ENCODE measurements around the gene DNAH7. TPM values are rescaled to one million over a fixed set of nuclear protein-coding genes. Genes with fewer than 3 reads are reported as not detected.

DNAH7 gene
- total and polyA plus RNA-seq, 12 donors, result 0.36 to 3.6 (median 1.4) TPM

DNA sequence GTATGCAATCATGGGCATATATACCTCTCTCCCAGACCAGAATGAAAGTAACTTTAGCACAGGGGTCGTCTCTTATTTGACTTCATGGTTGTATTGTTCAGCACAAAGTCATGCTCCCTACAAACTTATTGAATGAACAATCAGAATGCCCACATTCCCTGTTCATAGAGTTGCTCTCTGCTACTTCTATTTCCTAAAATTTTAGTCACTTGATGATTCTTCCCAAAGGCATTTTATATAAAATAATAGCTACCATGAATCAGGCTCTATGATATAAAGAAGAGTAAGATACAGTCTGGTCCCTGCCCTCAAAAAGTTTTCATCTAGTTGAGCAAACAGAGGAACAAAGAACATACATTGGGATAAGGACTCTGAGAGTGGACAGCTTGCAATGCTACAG lies 249.4 kb downstream of the DNAH7 start:
- no peaks in the 10 kb centered on the region for H3K9me3 ChIP-seq (replicated peaks in 1 of 3)
- no peak for DNase-seq
- intact Hi-C loops (cut with DNase I), result no loop called here
- 61 to 88% (median 75%) methylated on average over 1 of the region's 1 CpG for WGBS, 4 donors
- TF ChIP-seq, protein P1, sequence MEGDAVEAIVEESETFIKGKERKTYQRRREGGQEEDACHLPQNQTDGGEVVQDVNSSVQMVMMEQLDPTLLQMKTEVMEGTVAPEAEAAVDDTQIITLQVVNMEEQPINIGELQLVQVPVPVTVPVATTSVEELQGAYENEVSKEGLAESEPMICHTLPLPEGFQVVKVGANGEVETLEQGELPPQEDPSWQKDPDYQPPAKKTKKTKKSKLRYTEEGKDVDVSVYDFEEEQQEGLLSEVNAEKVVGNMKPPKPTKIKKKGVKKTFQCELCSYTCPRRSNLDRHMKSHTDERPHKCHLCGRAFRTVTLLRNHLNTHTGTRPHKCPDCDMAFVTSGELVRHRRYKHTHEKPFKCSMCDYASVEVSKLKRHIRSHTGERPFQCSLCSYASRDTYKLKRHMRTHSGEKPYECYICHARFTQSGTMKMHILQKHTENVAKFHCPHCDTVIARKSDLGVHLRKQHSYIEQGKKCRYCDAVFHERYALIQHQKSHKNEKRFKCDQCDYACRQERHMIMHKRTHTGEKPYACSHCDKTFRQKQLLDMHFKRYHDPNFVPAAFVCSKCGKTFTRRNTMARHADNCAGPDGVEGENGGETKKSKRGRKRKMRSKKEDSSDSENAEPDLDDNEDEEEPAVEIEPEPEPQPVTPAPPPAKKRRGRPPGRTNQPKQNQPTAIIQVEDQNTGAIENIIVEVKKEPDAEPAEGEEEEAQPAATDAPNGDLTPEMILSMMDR (IDR thresholded peaks at IDR 0.05), result no peak
- TF ChIP-seq POLR2A (IDR thresholded peaks at IDR 0.05), result no peak
- no peak overlapping the region for H3K4me3 ChIP-seq
- peaks cover 0 to 3% of the 10 kb centered on the region in 2 donors for H3K36me3 ChIP-seq (replicated peaks in 1 of 2)
- no peaks in the 10 kb centered on the region for H3K4me1 ChIP-seq (replicated peaks in 1 of 2)
- no peaks in the 10 kb centered on the region for H3K27me3 ChIP-seq
- H3K27ac ChIP-seq, result no peak overlapping the region

DNA sequence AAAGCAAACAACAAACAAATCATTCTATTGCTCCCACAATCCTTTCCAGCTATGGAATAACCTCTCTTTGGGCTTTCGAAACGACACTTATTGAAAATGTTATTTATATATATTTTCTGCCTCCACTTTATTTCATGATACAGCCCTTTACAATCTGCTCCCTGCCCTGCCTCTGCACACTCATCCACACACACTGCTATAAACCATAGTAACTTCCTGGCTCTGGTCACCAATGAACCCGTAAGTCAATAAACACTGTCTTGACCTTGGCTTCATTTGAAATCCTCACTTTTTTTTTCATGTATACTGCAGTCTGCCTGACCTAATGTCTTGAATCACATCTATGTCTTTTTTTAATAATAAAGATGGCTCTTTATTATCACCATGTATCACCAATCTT lies 250.1 kb downstream of the DNAH7 start:
- no peak overlapping the region for H3K4me3 ChIP-seq
- no peak for DNase-seq
- H3K36me3 ChIP-seq (replicated peaks in 1 of 2), result peaks cover 0 to 3% of the 10 kb centered on the region in 2 donors
- 68 to 75% (median 72%) methylated on average over 3 of the region's 3 CpGs for WGBS, 4 donors
- H3K27ac ChIP-seq, result no peak overlapping the region
- H3K27me3 ChIP-seq, result no peaks in the 10 kb centered on the region
- no peaks in the 10 kb centered on the region for H3K4me1 ChIP-seq (replicated peaks in 1 of 2)
- TF ChIP-seq, protein P1 (IDR thresholded peaks at IDR 0.05), result no peak
- no peak for TF ChIP-seq POLR2A (IDR thresholded peaks at IDR 0.05)
- no peaks in the 10 kb centered on the region for H3K9me3 ChIP-seq (replicated peaks in 1 of 3)
- intact Hi-C loops (cut with DNase I), result no loop called here

- H3K36me3 ChIP-seq (replicated peaks in 1 of 2), result peaks cover 0 to 3% of the 10 kb centered on the region in 2 donors
- no peak for DNase-seq
- no peak overlapping the region for H3K4me3 ChIP-seq
- H3K27me3 ChIP-seq, result no peaks in the 10 kb centered on the region
- TF ChIP-seq, protein P1 (IDR thresholded peaks at IDR 0.05), result no peak
- TF ChIP-seq POLR2A (IDR thresholded peaks at IDR 0.05), result no peak
- intact Hi-C loops (cut with DNase I), result no loop called here
- no peaks in the 10 kb centered on the region for H3K9me3 ChIP-seq (replicated peaks in 1 of 3)
- no peak overlapping the region for H3K27ac ChIP-seq
- H3K4me1 ChIP-seq (replicated peaks in 1 of 2), result no peaks in the 10 kb centered on the region
Measured at GRCh38 chr2:195818106-195818505, 250.5 kb downstream of the DNAH7 start.

DNA sequence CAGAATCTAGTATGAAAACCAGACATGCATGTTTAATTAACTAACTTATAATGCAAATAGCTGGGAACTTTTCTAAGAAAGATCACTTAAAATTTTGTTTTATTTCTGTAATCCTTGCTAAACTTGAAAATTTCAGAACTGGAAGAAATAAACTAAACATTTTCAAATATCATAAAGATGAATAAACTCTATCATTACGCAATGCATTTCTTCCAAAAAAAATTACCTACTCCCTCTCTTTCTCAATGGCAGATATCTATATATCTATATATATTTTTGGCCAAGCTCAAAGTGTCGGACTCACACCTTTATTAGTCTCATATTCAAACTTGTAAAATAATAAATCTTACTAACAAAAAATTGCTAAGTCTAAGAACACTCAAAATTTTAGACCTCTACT lies 253.6 kb downstream of the DNAH7 start:
- Histone ChIP-seq H3K4me3 (no peak overlapping the region), H3K27ac (no peak overlapping the region), H3K36me3 (replicated peaks in 1 of 2) (peaks cover 0 to 3% of the 10 kb centered on the region in 2 donors), H3K4me1 (replicated peaks in 1 of 2) (no peaks in the 10 kb centered on the region), H3K27me3 (no peaks in the 10 kb centered on the region), H3K9me3 (replicated peaks in 1 of 3) (no peaks in the 10 kb centered on the region)
- DNase-seq, result no peak
- 92 to 97% (median 95%) methylated on average over 2 of the region's 2 CpGs for WGBS, 4 donors
- intact Hi-C loops (cut with DNase I), result no loop called here
- no peak for TF ChIP-seq POLR2A (IDR thresholded peaks at IDR 0.05)
- TF ChIP-seq, protein P1 (IDR thresholded peaks at IDR 0.05), result no peak

Data from adrenal gland (tissue), 12 donors.